Measurements from ENCODE around the gene TMX1. TPM values are rescaled to one million over a fixed set of nuclear protein-coding genes. Genes with fewer than 3 reads are reported as not detected.
A peak's percentile ranks its signal among the peaks of the same experiment; 100 is the strongest.

The TMX1 gene, protein sequence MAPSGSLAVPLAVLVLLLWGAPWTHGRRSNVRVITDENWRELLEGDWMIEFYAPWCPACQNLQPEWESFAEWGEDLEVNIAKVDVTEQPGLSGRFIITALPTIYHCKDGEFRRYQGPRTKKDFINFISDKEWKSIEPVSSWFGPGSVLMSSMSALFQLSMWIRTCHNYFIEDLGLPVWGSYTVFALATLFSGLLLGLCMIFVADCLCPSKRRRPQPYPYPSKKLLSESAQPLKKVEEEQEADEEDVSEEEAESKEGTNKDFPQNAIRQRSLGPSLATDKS
- polyA plus RNA-seq (2013, experiment 1 of 2): 36.7 TPM
- 43.0 TPM for polyA plus RNA-seq (2013, experiment 2 of 2)

GRCh38 chr14:51239813-51240803 is at the start of gene TMX1:
Gene TMX1 (plus strand): TSS chr14:51240247. CDS start chr14:51240293, 46 bp downstream.
- Histone ChIP-seq H3K4me1 (ENCODE audit: control insufficient read depth, insufficient read depth, low read length, poor library complexity, severe bottlenecking) (peaks cover 4% of the 10 kb centered on the region), H3K27ac (ENCODE audit: low read depth, low read length, severe bottlenecking) (peak within 1 kb of the TSS; percentile 72), H3K9me3 (ENCODE audit: control insufficient read depth, low read length) (no peaks in the 10 kb centered on the region), H3K36me3 (ENCODE audit: control insufficient read depth, insufficient read depth, low read length) (peaks cover 12% of the 10 kb centered on the region), H3K4me3 (ENCODE audit: extremely low read depth, insufficient read depth, low read length, poor library complexity, severe bottlenecking) (peak within 1 kb of the TSS; percentile 68)
- WGBS, 2 experiments (ENCODE audit: insufficient coverage in 2 of 2): 1 to 2% methylated on average over 39 to 44 of the region's 65 CpGs

DNA sequence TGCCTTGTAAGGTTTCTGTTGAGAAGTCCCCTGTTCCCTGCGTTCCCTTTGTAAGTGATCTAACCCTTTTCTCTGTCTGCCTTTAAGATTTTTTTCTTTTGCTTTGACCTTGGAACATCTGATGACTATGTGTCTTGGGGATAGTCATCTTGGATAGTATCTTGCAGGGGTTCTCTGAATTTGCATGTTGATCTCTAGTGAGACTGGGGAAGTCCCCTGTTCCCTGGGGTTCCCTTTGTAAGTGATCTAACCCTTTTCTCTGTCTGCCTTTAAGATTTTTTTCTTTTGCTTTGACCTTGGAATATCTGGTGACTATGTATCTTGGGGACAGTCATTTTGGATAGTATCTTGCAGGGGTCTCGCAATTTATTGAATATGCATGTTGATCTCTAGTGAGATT is 38.2 kb upstream of the TMX1 start:
- Histone ChIP-seq H3K36me3 (ENCODE audit: control insufficient read depth, insufficient read depth, low read length) (no peaks in the 10 kb centered on the region), H3K4me1 (ENCODE audit: control insufficient read depth, insufficient read depth, low read length, poor library complexity, severe bottlenecking) (no peaks in the 10 kb centered on the region), H3K9me3 (ENCODE audit: control insufficient read depth, low read length) (no peaks in the 10 kb centered on the region), H3K27ac (ENCODE audit: low read depth, low read length, severe bottlenecking) (no peak overlapping the region), H3K4me3 (ENCODE audit: extremely low read depth, insufficient read depth, low read length, poor library complexity, severe bottlenecking) (no peak overlapping the region)
- no CpG with 5 or more reads among the region's 2 CpGs for WGBS, 2 experiments (ENCODE audit: insufficient coverage in 2 of 2)

- Histone ChIP-seq H3K9me3 (ENCODE audit: control insufficient read depth, low read length) (no peaks in the 10 kb centered on the region), H3K36me3 (ENCODE audit: control insufficient read depth, insufficient read depth, low read length) (no peaks in the 10 kb centered on the region), H3K4me3 (ENCODE audit: extremely low read depth, insufficient read depth, low read length, poor library complexity, severe bottlenecking) (no peak overlapping the region), H3K27ac (ENCODE audit: low read depth, low read length, severe bottlenecking) (no peak overlapping the region), H3K4me1 (ENCODE audit: control insufficient read depth, insufficient read depth, low read length, poor library complexity, severe bottlenecking) (no peaks in the 10 kb centered on the region)
- 90 to 92% methylated on average over 2 to 3 of the region's 5 CpGs for WGBS, 2 experiments (ENCODE audit: insufficient coverage in 2 of 2)
Measured at GRCh38 chr14:51202914-51203665, 37.0 kb upstream of the TMX1 start.

DNA sequence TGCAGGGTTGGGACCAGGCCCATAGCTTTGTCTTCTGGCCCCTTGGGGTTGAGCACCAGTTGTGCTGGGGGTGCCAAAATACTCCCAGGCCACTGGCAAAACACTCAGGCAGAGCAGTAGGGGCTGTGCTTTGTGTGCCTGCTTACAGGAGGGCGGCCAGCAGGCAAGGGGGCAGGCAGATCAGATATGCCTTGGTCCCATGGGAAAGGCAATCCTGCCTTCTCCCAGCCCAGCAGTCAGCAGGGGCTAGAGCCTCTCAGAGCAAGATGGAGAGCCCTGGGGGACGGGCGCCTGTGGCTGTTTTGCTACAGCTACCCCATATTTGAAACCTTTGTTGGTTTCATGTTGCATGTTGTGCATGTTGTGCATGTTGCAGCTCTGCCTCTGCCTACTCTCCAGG is 36.2 kb upstream of the TMX1 start:
- Histone ChIP-seq H3K4me3 (ENCODE audit: extremely low read depth, insufficient read depth, low read length, poor library complexity, severe bottlenecking) (no peak overlapping the region), H3K4me1 (ENCODE audit: control insufficient read depth, insufficient read depth, low read length, poor library complexity, severe bottlenecking) (no peaks in the 10 kb centered on the region), H3K27ac (ENCODE audit: low read depth, low read length, severe bottlenecking) (no peak overlapping the region), H3K36me3 (ENCODE audit: control insufficient read depth, insufficient read depth, low read length) (no peaks in the 10 kb centered on the region), H3K9me3 (ENCODE audit: control insufficient read depth, low read length) (no peaks in the 10 kb centered on the region)
- WGBS, 2 experiments (ENCODE audit: insufficient coverage in 2 of 2): 89 to 100% methylated on average over 1 to 3 of the region's 3 CpGs

GRCh38 chr14:51205486-51205885 is 34.6 kb upstream of the TMX1 start:
- Histone ChIP-seq H3K4me1 (ENCODE audit: control insufficient read depth, insufficient read depth, low read length, poor library complexity, severe bottlenecking) (no peaks in the 10 kb centered on the region), H3K9me3 (ENCODE audit: control insufficient read depth, low read length) (no peaks in the 10 kb centered on the region), H3K36me3 (ENCODE audit: control insufficient read depth, insufficient read depth, low read length) (no peaks in the 10 kb centered on the region), H3K27ac (ENCODE audit: low read depth, low read length, severe bottlenecking) (no peak overlapping the region), H3K4me3 (ENCODE audit: extremely low read depth, insufficient read depth, low read length, poor library complexity, severe bottlenecking) (no peak overlapping the region)
- 89 to 91% methylated on average over 3 to 5 of the region's 6 CpGs for WGBS, 2 experiments (ENCODE audit: insufficient coverage in 2 of 2)

DNA sequence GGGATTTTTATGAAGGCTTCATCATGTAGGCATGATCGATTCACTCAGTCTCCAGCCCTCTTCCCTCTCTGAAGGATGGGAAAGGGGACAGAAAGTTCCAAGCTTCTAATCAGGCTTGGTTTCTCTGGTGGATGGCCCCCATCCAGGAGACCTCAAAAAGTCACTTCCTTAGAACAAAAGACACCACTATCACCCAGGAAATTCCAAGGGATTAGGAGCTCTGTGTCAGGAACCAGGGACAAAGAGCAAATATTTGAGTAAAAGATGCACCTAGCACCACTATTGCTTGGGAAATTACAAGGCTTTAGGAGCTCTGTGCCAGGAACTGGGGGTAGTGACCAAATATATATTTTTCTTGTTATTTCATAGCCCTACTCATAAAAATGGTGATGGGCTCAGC is 33.6 kb upstream of the TMX1 start:
- Histone ChIP-seq H3K4me3 (ENCODE audit: extremely low read depth, insufficient read depth, low read length, poor library complexity, severe bottlenecking) (no peak overlapping the region), H3K4me1 (ENCODE audit: control insufficient read depth, insufficient read depth, low read length, poor library complexity, severe bottlenecking) (no peaks in the 10 kb centered on the region), H3K9me3 (ENCODE audit: control insufficient read depth, low read length) (no peaks in the 10 kb centered on the region), H3K27ac (ENCODE audit: low read depth, low read length, severe bottlenecking) (no peak overlapping the region), H3K36me3 (ENCODE audit: control insufficient read depth, insufficient read depth, low read length) (no peaks in the 10 kb centered on the region)
- WGBS, 2 experiments (ENCODE audit: insufficient coverage in 2 of 2): 80% methylated on average over 1 of the region's 1 CpG; no CpG with 5 or more reads in 1 of the 2 experiments

- WGBS, 2 experiments (ENCODE audit: insufficient coverage in 2 of 2): 59 to 88% methylated on average over 4 of the region's 5 CpGs
Measured at GRCh38 chr14:51207621-51208020, 32.4 kb upstream of the TMX1 start.

DNA sequence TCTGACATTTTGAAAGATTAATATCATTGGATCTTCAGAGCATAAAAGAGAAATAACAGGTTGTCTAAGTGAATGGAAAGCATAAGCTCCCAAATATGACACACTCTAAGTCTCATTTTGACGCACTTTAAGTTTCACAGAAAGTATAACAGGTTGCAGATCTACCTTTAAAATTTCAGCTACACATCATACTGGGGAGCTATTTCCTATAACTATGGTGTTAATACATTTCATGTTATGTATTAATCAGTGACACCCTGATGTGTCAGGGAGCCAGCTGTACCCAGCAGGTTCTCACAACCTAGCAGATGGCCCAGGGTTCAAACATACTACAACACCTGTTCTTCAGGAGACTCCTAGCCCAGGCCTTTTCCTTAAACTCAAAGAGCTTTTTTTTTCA is 31.1 kb upstream of the TMX1 start:
- no peaks in the 10 kb centered on the region for H3K9me3 ChIP-seq (ENCODE audit: control insufficient read depth, low read length)
- no peak overlapping the region for H3K4me3 ChIP-seq (ENCODE audit: extremely low read depth, insufficient read depth, low read length, poor library complexity, severe bottlenecking)
- H3K4me1 ChIP-seq (ENCODE audit: control insufficient read depth, insufficient read depth, low read length, poor library complexity, severe bottlenecking): no peaks in the 10 kb centered on the region
- H3K36me3 ChIP-seq (ENCODE audit: control insufficient read depth, insufficient read depth, low read length): no peaks in the 10 kb centered on the region
- WGBS, 2 experiments (ENCODE audit: insufficient coverage in 2 of 2): no CpG with 5 or more reads among the region's 1 CpG
- no peak overlapping the region for H3K27ac ChIP-seq (ENCODE audit: low read depth, low read length, severe bottlenecking)

More at GRCh38 chr14:51207621-51208020, 32.4 kb upstream of the TMX1 start:
- Histone ChIP-seq H3K27ac (ENCODE audit: low read depth, low read length, severe bottlenecking) (no peak overlapping the region), H3K9me3 (ENCODE audit: control insufficient read depth, low read length) (no peaks in the 10 kb centered on the region), H3K4me1 (ENCODE audit: control insufficient read depth, insufficient read depth, low read length, poor library complexity, severe bottlenecking) (no peaks in the 10 kb centered on the region), H3K4me3 (ENCODE audit: extremely low read depth, insufficient read depth, low read length, poor library complexity, severe bottlenecking) (no peak overlapping the region), H3K36me3 (ENCODE audit: control insufficient read depth, insufficient read depth, low read length) (no peaks in the 10 kb centered on the region)

GRCh38 chr14:51209457-51209856 is 30.6 kb upstream of the TMX1 start:
- Histone ChIP-seq H3K27ac (ENCODE audit: low read depth, low read length, severe bottlenecking) (no peak overlapping the region), H3K9me3 (ENCODE audit: control insufficient read depth, low read length) (no peaks in the 10 kb centered on the region), H3K4me1 (ENCODE audit: control insufficient read depth, insufficient read depth, low read length, poor library complexity, severe bottlenecking) (no peaks in the 10 kb centered on the region), H3K36me3 (ENCODE audit: control insufficient read depth, insufficient read depth, low read length) (no peaks in the 10 kb centered on the region), H3K4me3 (ENCODE audit: extremely low read depth, insufficient read depth, low read length, poor library complexity, severe bottlenecking) (no peak overlapping the region)
- 100% methylated on average over 1 of the region's 1 CpG; no CpG with 5 or more reads in 1 of the 2 experiments for WGBS, 2 experiments (ENCODE audit: insufficient coverage in 2 of 2)

GRCh38 chr14:51210594-51210993 is 29.5 kb upstream of the TMX1 start:
- 50 to 100% methylated on average over 1 of the region's 1 CpG for WGBS, 2 experiments (ENCODE audit: insufficient coverage in 2 of 2)

More at GRCh38 chr14:51210594-51210993, 29.5 kb upstream of the TMX1 start:
- no peaks in the 10 kb centered on the region for H3K4me1 ChIP-seq (ENCODE audit: control insufficient read depth, insufficient read depth, low read length, poor library complexity, severe bottlenecking)
- H3K27ac ChIP-seq (ENCODE audit: low read depth, low read length, severe bottlenecking): no peak overlapping the region
- no peak overlapping the region for H3K4me3 ChIP-seq (ENCODE audit: extremely low read depth, insufficient read depth, low read length, poor library complexity, severe bottlenecking)
- H3K9me3 ChIP-seq (ENCODE audit: control insufficient read depth, low read length): no peaks in the 10 kb centered on the region
- H3K36me3 ChIP-seq (ENCODE audit: control insufficient read depth, insufficient read depth, low read length): no peaks in the 10 kb centered on the region
